T1000 (cell line): ENCODE measurements around the gene TAF9.
A peak's percentile ranks its signal among the peaks of the same experiment; 100 is the strongest.
"Not testable (repeated sequence)": the region's sequence is repeated elsewhere in the genome, so short reads cannot be mapped to it uniquely, and the experiment has no call there.

Source experiments
- DNase-seq: peaks from one replicate; lab custom pipeline; 2025; ENCODE audit warnings: mixed read lengths; lab: John Stamatoyannopoulos, UW

Gene TAF9

GRCh38 chr5:69369340-69370121 lies at the start of gene TAF9, which contains the start of the genes AK6 and RAD17:
Gene TAF9 (minus strand): TSS chr5:69369520. CDS start chr5:69365737, 3,783 bp downstream.
Gene AK6 (minus strand): TSS chr5:69369520. CDS start chr5:69369490, 30 bp downstream.
Gene RAD17 (plus strand): TSS chr5:69369818. CDS start chr5:69372209, 2,391 bp downstream.
- DNase-seq, result peak; percentile 93

- no peak for DNase-seq
Observed at GRCh38 chr5:69418554-69418953, 49.2 kb upstream of the TAF9 start.

- DNase-seq, result no peak
Observed at GRCh38 chr5:69416699-69417098, 47.4 kb upstream of the TAF9 start.

- no peak for DNase-seq
Observed at GRCh38 chr5:69416180-69416579, 46.9 kb upstream of the TAF9 start.

GRCh38 chr5:69415584-69415958 lies 46.3 kb upstream of the TAF9 start:
- no peak for DNase-seq

- no peak for DNase-seq
Observed at GRCh38 chr5:69414885-69415583, 45.7 kb upstream of the TAF9 start, which contains the start of gene MARVELD2. Gene MARVELD2 (plus strand): TSS chr5:69415116. CDS start chr5:69419386, 4,270 bp downstream.

GRCh38 chr5:69404659-69405330 lies 35.5 kb upstream of the TAF9 start:
- no peak for DNase-seq

GRCh38 chr5:69378376-69378775 lies 9.1 kb upstream of the TAF9 start:
- no peak for DNase-seq

- no peak for DNase-seq
Observed at GRCh38 chr5:69374911-69375446, 5.7 kb upstream of the TAF9 start.

- no peak for DNase-seq
Observed at GRCh38 chr5:69372394-69372793, 3.1 kb upstream of the TAF9 start.

GRCh38 chr5:69370335-69370734 lies 1.0 kb upstream of the TAF9 start:
- not testable (repeated sequence) for DNase-seq

GRCh38 chr5:69368458-69369339 lies 621 bp downstream of the TAF9 start:
- no peak for DNase-seq

GRCh38 chr5:69367697-69368279 lies 1.5 kb downstream of the TAF9 start:
- no peak for DNase-seq

GRCh38 chr5:69364850-69365249 lies 4.5 kb downstream of the TAF9 start:
- DNase-seq, result no peak

GRCh38 chr5:69364414-69364813 lies 4.9 kb downstream of the TAF9 start:
- no peak for DNase-seq

- no peak for DNase-seq
Observed at GRCh38 chr5:69360442-69360841, 8.9 kb downstream of the TAF9 start.

- DNase-seq, result no peak
Observed at GRCh38 chr5:69359699-69360098, 9.6 kb downstream of the TAF9 start.

- no peak for DNase-seq
Observed at GRCh38 chr5:69350664-69351063, 18.7 kb downstream of the TAF9 start.

- DNase-seq, result no peak
Observed at GRCh38 chr5:69343083-69343482, 26.2 kb downstream of the TAF9 start.

- no peak for DNase-seq
Observed at GRCh38 chr5:69341520-69342161, 27.7 kb downstream of the TAF9 start.
